ENCODE results near the gene AP3B1. TPM values are rescaled to one million over a fixed set of nuclear protein-coding genes. Genes with fewer than 3 reads are reported as not detected.
A peak's percentile ranks its signal among the peaks of the same experiment; 100 is the strongest.

The AP3B1 gene
- total and polyA plus RNA-seq, 12 donors = 20.0 to 28.3 (median 23.4) TPM

DNA sequence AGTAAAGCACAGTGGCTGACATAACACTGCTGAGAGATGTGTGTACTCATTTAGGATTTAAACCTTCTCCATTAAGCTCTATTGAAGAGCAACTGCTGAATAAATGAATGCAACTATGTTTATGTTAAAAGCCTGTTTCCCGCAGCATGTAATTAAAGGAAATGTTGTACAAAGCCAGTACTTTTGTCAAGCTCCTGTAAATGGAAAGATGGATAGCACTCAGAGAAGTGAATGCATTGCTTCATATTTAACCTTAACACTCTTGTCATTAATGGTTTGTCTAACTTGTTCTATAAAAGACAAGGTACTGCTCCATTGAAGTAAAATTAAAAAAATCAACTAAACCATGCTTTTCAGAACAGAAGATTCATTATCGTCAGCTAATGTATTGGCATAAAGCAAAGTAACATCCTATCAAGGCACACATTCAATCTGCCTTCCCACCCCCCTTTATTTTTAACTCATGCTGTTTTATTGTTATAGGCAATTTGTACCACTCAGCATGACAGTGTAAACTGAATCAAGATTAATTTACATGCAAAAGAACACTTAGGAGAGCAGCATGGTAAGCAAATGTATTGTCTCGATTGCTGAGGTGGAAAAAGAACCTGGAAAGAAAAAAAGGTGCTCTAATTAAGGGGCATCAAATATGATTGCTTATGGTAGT, 277.5 kb downstream of the AP3B1 start:
- DNase-seq = no peak
- Histone ChIP-seq H3K4me1 (no peaks in the 10 kb centered on the region), H3K4me3 (no peak overlapping the region), H3K9me3 (no peaks in the 10 kb centered on the region), H3K36me3 (peaks cover 0 to 43% (median 0%) of the 10 kb centered on the region in 9 donors), H3K27ac (no peak overlapping the region), H3K27me3 (no peaks in the 10 kb centered on the region)
- intact Hi-C loops (cut with DNase I) = no loop called here
- TF ChIP-seq, protein P1, sequence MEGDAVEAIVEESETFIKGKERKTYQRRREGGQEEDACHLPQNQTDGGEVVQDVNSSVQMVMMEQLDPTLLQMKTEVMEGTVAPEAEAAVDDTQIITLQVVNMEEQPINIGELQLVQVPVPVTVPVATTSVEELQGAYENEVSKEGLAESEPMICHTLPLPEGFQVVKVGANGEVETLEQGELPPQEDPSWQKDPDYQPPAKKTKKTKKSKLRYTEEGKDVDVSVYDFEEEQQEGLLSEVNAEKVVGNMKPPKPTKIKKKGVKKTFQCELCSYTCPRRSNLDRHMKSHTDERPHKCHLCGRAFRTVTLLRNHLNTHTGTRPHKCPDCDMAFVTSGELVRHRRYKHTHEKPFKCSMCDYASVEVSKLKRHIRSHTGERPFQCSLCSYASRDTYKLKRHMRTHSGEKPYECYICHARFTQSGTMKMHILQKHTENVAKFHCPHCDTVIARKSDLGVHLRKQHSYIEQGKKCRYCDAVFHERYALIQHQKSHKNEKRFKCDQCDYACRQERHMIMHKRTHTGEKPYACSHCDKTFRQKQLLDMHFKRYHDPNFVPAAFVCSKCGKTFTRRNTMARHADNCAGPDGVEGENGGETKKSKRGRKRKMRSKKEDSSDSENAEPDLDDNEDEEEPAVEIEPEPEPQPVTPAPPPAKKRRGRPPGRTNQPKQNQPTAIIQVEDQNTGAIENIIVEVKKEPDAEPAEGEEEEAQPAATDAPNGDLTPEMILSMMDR (IDR thresholded peaks at IDR 0.05) = no peak
- no peak for ATAC-seq
- 92 to 93% methylated on average over 3 of the region's 3 CpGs for WGBS, 2 donors

DNA sequence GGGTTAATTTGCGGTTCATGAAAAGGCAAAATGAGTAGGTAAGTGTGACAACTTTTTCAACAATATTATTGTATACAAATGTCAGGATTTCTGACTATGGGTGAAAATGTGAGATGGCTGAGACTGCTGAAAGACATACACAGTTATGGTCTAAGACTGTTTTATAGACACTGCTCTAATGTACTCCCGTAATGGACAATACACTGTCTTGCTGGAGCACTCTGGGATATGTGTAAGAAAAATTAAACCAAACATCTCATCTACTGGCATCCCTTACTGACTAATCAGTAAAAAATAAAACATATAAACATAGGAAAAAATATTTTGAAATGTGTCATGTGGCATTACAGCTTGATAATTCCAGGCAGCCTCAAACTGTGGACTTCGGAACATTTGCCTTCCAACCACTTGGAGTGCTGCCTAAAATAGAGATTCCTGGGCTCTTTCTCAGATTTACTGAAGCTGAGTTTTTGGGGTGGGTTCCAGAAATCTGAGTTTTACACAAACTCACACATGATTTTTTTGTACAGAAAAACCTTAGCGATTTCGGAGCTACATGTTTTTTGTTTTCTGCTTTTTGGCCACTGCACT, 284.5 kb downstream of the AP3B1 start:
- WGBS, 2 donors = 59 to 63% methylated on average over 5 of the region's 5 CpGs
- ATAC-seq (peak in 3 of 8 donors; percentile 34 to 39 (median 37)), DNase-seq (no peak)
- no peak overlapping the region for H3K4me3 ChIP-seq
- H3K4me1 ChIP-seq = peaks cover 0 to 10% (median 0%) of the 10 kb centered on the region in 9 donors
- H3K27me3 ChIP-seq = no peaks in the 10 kb centered on the region
- peaks cover 0 to 23% (median 0%) of the 10 kb centered on the region in 9 donors for H3K36me3 ChIP-seq
- TF ChIP-seq, protein P1 (IDR thresholded peaks at IDR 0.05) = no peak
- no peaks in the 10 kb centered on the region for H3K9me3 ChIP-seq
- no peak overlapping the region for H3K27ac ChIP-seq
- intact Hi-C loops (cut with DNase I) = loop anchor here in 6 of 10 donors (5.0 to 10.0 kb wide), 4 partner anchors 363 to 448 kb away; no protein-coding TSS in a partner anchor

DNA sequence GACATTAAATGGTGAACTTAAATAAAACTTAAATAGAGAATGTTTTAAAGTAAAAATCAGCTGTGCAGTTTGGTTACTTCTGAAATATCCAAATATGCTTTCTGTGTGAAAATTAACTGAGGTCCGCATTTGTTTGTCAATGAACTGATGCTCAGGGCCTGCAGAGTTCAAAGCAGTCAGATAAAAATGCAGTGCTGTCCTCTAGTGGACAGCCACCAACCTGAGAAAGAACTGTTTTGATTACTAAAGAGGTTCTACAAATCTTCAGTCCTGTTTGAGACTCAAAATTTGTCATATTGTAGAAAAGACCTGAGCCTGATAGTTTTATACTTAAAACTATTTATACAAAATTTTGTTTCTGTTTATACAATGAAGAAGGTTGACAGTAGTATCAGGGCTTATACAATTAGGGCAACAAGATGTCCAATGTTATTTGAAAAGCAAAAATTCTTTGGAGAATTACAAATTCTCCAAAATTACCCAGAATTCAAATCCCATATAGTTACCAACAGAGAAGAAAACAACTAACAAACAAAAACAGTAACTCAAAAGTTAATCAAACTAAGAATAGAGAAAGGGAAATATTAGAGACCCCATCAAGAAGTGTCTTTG, 286.0 kb downstream of the AP3B1 start:
- Histone ChIP-seq H3K27ac (no peak overlapping the region), H3K9me3 (no peaks in the 10 kb centered on the region), H3K4me3 (no peak overlapping the region), H3K27me3 (no peaks in the 10 kb centered on the region), H3K36me3 (peaks cover 0 to 13% (median 0%) of the 10 kb centered on the region in 9 donors), H3K4me1 (peaks cover 0 to 10% (median 0%) of the 10 kb centered on the region in 9 donors)
- DNase-seq = no peak
- peak in 2 of 8 donors; percentile 52 to 59 for ATAC-seq
- TF ChIP-seq, protein P1 (IDR thresholded peaks at IDR 0.05) = peak; percentile 42 to 85 (median 70)
- WGBS, 2 donors = 47 to 48% methylated on average over 1 of the region's 1 CpG
- intact Hi-C loops (cut with DNase I) = loop anchor here in 6 of 10 donors (5.0 to 10.0 kb wide), 4 partner anchors 361 to 446 kb away; no protein-coding TSS in a partner anchor

DNA sequence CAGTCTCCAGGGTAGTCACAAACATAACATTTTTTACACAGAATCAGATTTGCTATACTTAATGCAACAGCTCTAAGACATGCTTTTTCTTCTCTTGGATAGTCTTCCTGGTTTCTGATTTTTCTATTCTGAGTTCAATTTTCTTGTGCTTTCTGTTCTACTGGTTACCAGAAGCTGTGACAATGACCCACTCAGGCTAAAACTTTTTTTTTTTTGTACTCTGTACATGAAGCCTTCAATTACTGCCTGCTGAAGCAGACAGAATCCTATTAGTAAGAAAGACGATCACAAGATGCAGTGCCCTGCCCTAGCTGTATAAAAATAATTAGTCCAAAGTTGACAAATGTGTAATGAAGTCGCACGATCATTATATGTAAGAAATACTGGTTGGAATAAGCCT, 287.3 kb downstream of the AP3B1 start:
- 95 to 97% methylated on average over 3 of the region's 3 CpGs for WGBS, 2 donors
- Histone ChIP-seq H3K27me3 (no peaks in the 10 kb centered on the region), H3K4me3 (no peak overlapping the region), H3K27ac (no peak overlapping the region), H3K9me3 (no peaks in the 10 kb centered on the region), H3K4me1 (peaks cover 0 to 12% (median 0%) of the 10 kb centered on the region in 9 donors), H3K36me3 (peaks cover 0 to 12% (median 0%) of the 10 kb centered on the region in 9 donors)
- DNase-seq (no peak), ATAC-seq (no peak)
- intact Hi-C loops (cut with DNase I) = loop anchor here in 6 of 10 donors (5.0 to 10.0 kb wide), 4 partner anchors 360 to 445 kb away; no protein-coding TSS in a partner anchor
- TF ChIP-seq, protein P1 (IDR thresholded peaks at IDR 0.05) = no peak
